Chondrocyte (in vitro differentiated cells): Measurements from ENCODE around the gene OR2AE1. TPM values are rescaled to one million over a fixed set of nuclear protein-coding genes. Genes with fewer than 3 reads are reported as not detected.

Source experiments
- DNase-seq: peaks from one replicate; pipeline ENCODE4 v3.0.0; 2021; ENCODE audit warnings: mixed read lengths, low spot score
- H3K27ac Mint-ChIP-seq: one replicate; pipeline ENCODE4 v1.8.0; 2021; ENCODE audit warnings: mild to moderate bottlenecking, moderate library complexity, mixed read lengths; ENCODE audit not compliant: unreplicated experiment
- H3K27me3 Mint-ChIP-seq: 2 replicates; pipeline ENCODE4 v1.8.0; 2021; ENCODE audit warnings: low read depth, mixed read lengths
- H3K36me3 Mint-ChIP-seq: 2 replicates; pipeline ENCODE4 v1.8.0; 2021; ENCODE audit warnings: low read depth, mixed read lengths
- H3K4me1 Mint-ChIP-seq: 2 replicates; pipeline ENCODE4 v1.8.0; 2021; ENCODE audit warnings: low read depth, mild to moderate bottlenecking, mixed read lengths
- H3K4me3 Mint-ChIP-seq: one replicate; pipeline ENCODE4 v1.8.0; 2021; ENCODE audit warnings: mild to moderate bottlenecking, moderate library complexity, mixed read lengths; ENCODE audit not compliant: unreplicated experiment
- H3K9me3 Mint-ChIP-seq: 2 replicates; pipeline ENCODE4 v1.8.0; 2021; ENCODE audit warnings: low read depth, mixed read lengths
- CTCF ChIP-seq: fragments of 200-600 bp; sonication (generic); IDR thresholded peaks from 2 replicates; pipeline ENCODE4 v1.5.0; 2021; ENCODE audit warnings: antibody characterized with exemption, mild to moderate bottlenecking, moderate library complexity
- total RNA-seq: library from RNA; stranded (reverse); gene quantifications from 3 replicates; pipeline ENCODE4 v1.2.1, GENCODE V29; 2021

The OR2AE1 gene
- total RNA-seq, 1 donor from 2014 or later, result not detected

- DNase-seq, result no peak
- Mint-ChIP-seq H3K27me3 (peaks cover 24% of the 10 kb centered on the region), H3K9me3 (no peaks in the 10 kb centered on the region), H3K36me3 (no peaks in the 10 kb centered on the region), H3K27ac (no peak overlapping the region), H3K4me3 (no peak overlapping the region), H3K4me1 (no peaks in the 10 kb centered on the region)
- TF ChIP-seq CTCF, result no peak
Observed at GRCh38 chr7:99834382-99834781, 42.5 kb downstream of the OR2AE1 start.

GRCh38 chr7:99833289-99833877, 43.5 kb downstream of the OR2AE1 start:
- peaks cover 23% of the 10 kb centered on the region for H3K27me3 Mint-ChIP-seq
- H3K27ac Mint-ChIP-seq, result no peak overlapping the region
- DNase-seq, result no peak
- no peaks in the 10 kb centered on the region for H3K36me3 Mint-ChIP-seq
- no peaks in the 10 kb centered on the region for H3K9me3 Mint-ChIP-seq
- TF ChIP-seq CTCF, result no peak
- no peaks in the 10 kb centered on the region for H3K4me1 Mint-ChIP-seq
- H3K4me3 Mint-ChIP-seq, result no peak overlapping the region

- no peak overlapping the region for H3K4me3 Mint-ChIP-seq
- no peaks in the 10 kb centered on the region for H3K4me1 Mint-ChIP-seq
Observed at GRCh38 chr7:99831595-99831994, 45.2 kb downstream of the OR2AE1 start.

GRCh38 chr7:99829524-99830160, 47.2 kb downstream of the OR2AE1 start:
- Mint-ChIP-seq H3K36me3 (no peaks in the 10 kb centered on the region), H3K27ac (no peak overlapping the region), H3K9me3 (no peaks in the 10 kb centered on the region), H3K4me3 (no peak overlapping the region), H3K4me1 (no peaks in the 10 kb centered on the region), H3K27me3 (peaks cover 32% of the 10 kb centered on the region)
- no peak for TF ChIP-seq CTCF
- DNase-seq, result no peak

More at GRCh38 chr7:99831595-99831994, 45.2 kb downstream of the OR2AE1 start:
- TF ChIP-seq CTCF, result no peak
- Mint-ChIP-seq H3K27me3 (peaks cover 32% of the 10 kb centered on the region), H3K36me3 (no peaks in the 10 kb centered on the region), H3K9me3 (no peaks in the 10 kb centered on the region), H3K27ac (no peak overlapping the region)
- DNase-seq, result no peak

- DNase-seq, result no peak
- H3K36me3 Mint-ChIP-seq, result no peaks in the 10 kb centered on the region
- H3K4me1 Mint-ChIP-seq, result no peaks in the 10 kb centered on the region
- peaks cover 32% of the 10 kb centered on the region for H3K27me3 Mint-ChIP-seq
- no peaks in the 10 kb centered on the region for H3K9me3 Mint-ChIP-seq
- TF ChIP-seq CTCF, result no peak
- H3K27ac Mint-ChIP-seq, result no peak overlapping the region
- no peak overlapping the region for H3K4me3 Mint-ChIP-seq
Observed at GRCh38 chr7:99828811-99829210, 48.0 kb downstream of the OR2AE1 start.
